Activated gamma-delta T cell treated with anti-CD3 and anti-CD28 coated beads, Interleukin-2, amount 50 U/mL, for 16 hours (primary cell): ENCODE measurements around the gene MRE11.
"Not testable (repeated sequence)": the region's sequence is repeated elsewhere in the genome, so short reads cannot be mapped to it uniquely, and the experiment has no call there.

ENCODE experiments used
- DNase-seq: peaks from one replicate; pipeline ENCODE4 v3.0.0-alpha.2; 2020; ENCODE audit warnings: low read depth

MRE11 gene

GRCh38 chr11:94423507-94423906, 70.1 kb downstream of the MRE11 start:
- no peak for DNase-seq

GRCh38 chr11:94418123-94418765, 75.4 kb downstream of the MRE11 start:
- no peak for DNase-seq

GRCh38 chr11:94417386-94417987, 76.2 kb downstream of the MRE11 start:
- no peak for DNase-seq

DNA sequence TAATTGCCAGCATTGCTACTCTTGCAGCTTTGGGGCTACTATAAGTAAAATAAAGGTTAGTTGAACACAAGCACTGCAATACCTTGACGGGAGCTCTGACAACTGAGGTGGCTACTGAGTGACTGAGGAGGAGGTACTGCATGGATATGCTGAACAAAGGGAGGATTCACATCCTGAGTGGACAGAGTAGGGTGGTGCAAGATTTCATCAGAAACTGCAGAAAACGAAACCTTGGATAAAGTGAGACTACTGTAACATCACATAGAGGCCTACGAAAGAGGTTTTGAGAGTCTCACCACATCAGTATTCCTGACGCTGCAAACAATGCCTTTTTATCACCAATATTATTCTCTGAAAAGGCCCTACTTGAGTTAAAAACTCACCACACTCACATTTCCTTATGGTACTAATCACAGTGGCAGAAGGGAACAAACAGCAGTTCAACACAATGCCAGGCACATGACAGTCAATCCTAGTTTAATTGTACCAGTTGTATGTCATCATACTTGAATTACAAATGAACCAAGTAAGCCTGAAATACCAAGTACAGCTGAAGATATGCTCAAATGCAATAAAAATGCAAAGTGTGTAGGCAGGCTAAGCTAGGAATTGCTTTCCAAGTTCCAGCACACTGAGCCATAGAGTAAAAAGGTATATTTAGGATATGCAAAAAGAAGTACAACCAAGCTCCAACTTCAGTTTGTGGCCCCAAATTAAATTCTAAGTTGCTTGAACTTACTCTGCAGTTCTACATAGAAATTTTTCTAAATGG, 88.4 kb downstream of the MRE11 start:
- no peak for DNase-seq

- no peak for DNase-seq
These were observed 91.3 kb downstream of the MRE11 start for GRCh38 chr11:94402355-94402754.

DNA sequence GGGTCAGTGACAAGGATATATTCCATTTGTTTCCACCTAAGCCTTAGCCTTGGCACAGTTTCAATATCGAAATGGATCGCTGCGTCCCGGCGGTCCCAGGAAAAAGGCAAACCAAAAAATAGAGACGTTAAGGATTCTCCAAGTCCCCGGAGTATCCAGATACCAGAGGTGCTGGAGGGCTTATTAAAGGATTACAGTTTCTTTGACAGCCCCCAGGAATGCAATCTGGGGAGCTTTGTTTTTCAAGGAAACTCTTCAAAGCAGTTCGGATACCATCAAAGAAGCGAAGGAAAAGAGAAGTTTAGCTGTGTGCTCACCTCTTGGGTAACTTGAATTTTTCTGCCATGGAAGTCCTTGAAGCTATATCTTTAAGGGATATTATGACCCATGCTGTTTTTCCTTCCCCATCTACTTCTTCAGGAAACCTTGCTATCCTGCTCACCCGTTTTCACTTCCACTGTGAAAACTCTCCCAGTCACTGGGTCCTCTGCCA, 91.8 kb downstream of the MRE11 start:
- DNase-seq, result no peak

DNA sequence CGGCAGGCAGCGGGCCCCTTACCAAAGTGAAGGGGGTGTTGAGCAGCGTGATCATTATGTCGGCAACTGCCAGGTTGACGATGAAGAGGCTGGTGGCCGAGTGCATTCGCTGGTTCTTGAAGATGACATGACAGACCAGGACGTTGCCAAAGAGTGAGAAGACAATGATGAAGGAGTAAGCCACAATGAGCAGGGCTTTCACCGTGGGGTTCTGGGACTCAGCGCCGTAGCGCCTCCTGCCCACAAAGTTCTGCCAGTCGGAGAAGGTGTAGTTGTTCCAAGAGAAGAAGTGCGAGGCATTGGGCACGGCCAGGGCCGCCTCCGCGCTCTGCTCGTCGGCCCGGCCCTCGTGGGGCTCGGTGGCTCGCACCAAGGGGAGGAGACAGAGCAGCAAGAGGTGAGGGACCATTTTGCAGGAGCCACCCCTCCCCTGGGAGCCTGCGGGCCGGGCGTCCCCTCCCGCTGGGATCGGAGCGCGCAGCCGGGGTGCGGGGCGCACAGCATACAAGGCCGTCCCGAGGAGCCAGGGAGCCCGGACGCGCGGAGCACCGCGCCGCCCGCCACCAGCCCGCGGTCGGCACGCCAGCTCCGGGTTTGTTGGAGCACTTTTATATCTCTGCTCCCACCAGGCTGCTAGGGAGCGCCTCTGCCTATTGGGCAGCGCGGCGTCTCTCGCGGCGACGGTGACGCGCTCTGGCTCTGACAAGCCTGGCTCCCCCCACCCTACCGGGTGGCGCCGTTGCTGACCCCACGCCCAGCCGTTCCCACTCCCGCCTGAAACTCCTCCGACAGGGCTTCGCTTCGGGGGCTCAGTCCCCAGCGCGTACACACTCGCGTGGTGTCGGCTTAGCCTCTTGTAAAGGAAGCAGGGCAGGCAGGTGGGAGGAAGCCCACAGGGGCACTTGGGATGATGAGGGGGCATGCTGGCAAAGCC, 92.5 kb downstream of the MRE11 start, which contains the start of gene GPR83:
Gene GPR83 (minus strand): TSS at position 581 of the 934 bp plus-strand sequence. CDS start 172 bp downstream, at position 409.
- no peak for DNase-seq

- no peak for DNase-seq
These were observed 93.2 kb downstream of the MRE11 start for GRCh38 chr11:94400457-94400838.

- DNase-seq, result no peak
These were observed 93.6 kb downstream of the MRE11 start for GRCh38 chr11:94400050-94400449.

- no peak for DNase-seq
These were observed 95.5 kb downstream of the MRE11 start for GRCh38 chr11:94398101-94398500.

DNA sequence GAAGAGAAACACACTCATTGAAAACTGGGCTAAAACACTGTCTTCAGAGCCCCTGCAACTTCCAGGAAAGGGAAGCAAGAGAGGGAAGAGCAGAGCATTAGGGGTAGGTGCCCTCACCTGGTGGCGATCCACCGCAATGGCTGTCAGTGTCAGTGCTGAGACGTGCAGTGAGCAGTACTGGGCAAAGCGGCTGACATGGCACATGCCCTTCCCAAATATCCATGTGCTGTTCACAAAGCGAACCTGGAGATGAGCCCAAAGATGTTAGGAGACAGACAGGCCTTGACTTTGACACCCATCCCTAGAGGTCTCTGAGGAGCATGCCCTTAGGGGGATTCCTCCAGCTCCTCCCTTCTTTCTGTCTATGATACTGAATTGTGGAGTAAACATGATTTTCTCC, 97.4 kb downstream of the MRE11 start:
- DNase-seq, result no peak

DNA sequence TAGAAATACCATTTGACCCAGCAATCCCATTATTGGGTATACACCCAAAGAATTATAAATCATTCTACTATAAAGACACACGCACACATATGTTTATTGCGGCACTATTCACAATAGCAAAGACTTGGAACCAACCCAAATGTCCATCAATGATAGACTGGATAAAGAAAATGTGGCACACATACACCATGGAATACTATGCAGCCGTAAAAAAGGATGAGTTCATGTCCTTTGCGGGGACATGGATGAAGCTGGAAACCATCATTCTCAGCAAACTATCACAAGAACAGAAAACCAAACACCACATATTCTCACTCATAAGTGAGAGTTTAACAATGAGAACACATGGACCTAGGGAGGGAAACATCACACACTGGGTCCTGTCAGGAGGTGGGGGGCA, 101.7 kb downstream of the MRE11 start:
- not testable (repeated sequence) for DNase-seq

- no peak for DNase-seq
These were observed 114.0 kb downstream of the MRE11 start for GRCh38 chr11:94379613-94380012.

- DNase-seq, result no peak
These were observed 116.8 kb downstream of the MRE11 start for GRCh38 chr11:94376841-94377240.

DNA sequence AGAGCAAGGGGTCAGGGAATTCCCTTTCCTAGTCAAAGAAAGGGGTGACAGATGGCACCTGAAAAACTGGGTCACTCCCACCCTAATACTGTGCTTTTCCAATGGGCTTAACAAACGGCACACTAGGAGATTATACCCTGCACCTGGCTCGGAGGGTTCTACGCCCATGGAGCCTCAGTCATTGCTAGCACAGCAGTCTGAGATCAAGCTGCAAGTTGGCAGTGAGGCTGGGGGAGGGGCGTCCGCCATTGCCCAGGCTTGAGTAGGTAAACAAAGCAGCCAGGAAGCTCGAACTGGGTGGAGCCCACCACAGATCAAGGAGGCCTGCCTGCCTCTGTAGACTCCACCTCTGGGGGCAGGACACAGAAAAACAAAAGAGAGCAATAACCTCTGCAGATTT, 123.1 kb downstream of the MRE11 start:
- DNase-seq, result not testable (repeated sequence)
